CD4-positive, alpha-beta T cell treated with Interferon alpha-2 for 1 hour (primary cell): ENCODE results near the gene VPS35.
A peak's percentile ranks its signal among the peaks of the same experiment; 100 is the strongest.

Experiments
- DNase-seq, 2 donors: peaks; one replicate each; pipeline ENCODE4 v3.0.0-alpha.2; 2020 to 2022

Gene VPS35

GRCh38 chr16:46607529-46607928, 81.4 kb downstream of the VPS35 start:
- peak in 1 of 2 donors; percentile 61 for DNase-seq

GRCh38 chr16:46606231-46606630, 82.7 kb downstream of the VPS35 start:
- no peak for DNase-seq
